ENCODE data around the gene KLF4. TPM values are rescaled to one million over a fixed set of nuclear protein-coding genes. Genes with fewer than 3 reads are reported as not detected.

Gene KLF4
- total RNA-seq, 4 donors from 2014 or later, result 43.6 to 72.0 (median 52.3) TPM

GRCh38 chr9:107447081-107447480, 42.5 kb downstream of the KLF4 start:
- ATAC-seq, result no peak
- no peaks in the 10 kb centered on the region for H3K27me3 ChIP-seq
- H3K36me3 ChIP-seq, result no peaks in the 10 kb centered on the region
- no peaks in the 10 kb centered on the region for H3K9me3 ChIP-seq
- H3K27ac ChIP-seq, result no peak overlapping the region
- H3K4me1 ChIP-seq, result no peaks in the 10 kb centered on the region
- WGBS, 2 donors (ENCODE audit: low coverage in 1 of 2), result 87% methylated on average over 3 of the region's 4 CpGs; no CpG with 5 or more reads in 1 of the 2 donors
- no peak for TF ChIP-seq CTCF (IDR thresholded peaks at IDR 0.05)
- TF ChIP-seq EP300 (IDR thresholded peaks at IDR 0.05), result no peak
- TF ChIP-seq POLR2A (IDR thresholded peaks at IDR 0.05), result no peak
- TF ChIP-seq POLR2AphosphoS5 (IDR thresholded peaks at IDR 0.05), result no peak
- H3K4me3 ChIP-seq, result no peak overlapping the region

- Histone ChIP-seq H3K4me1 (no peaks in the 10 kb centered on the region), H3K4me3 (no peak overlapping the region), H3K36me3 (no peaks in the 10 kb centered on the region), H3K9me3 (no peaks in the 10 kb centered on the region), H3K27me3 (no peaks in the 10 kb centered on the region), H3K27ac (no peak overlapping the region)
- 95 to 96% methylated on average over 5 to 12 of the region's 12 CpGs for WGBS, 2 donors (ENCODE audit: low coverage in 1 of 2)
- ATAC-seq, result no peak
- TF ChIP-seq CTCF (IDR thresholded peaks at IDR 0.05), result no peak
- no peak for TF ChIP-seq POLR2AphosphoS5 (IDR thresholded peaks at IDR 0.05)
- TF ChIP-seq EP300 (IDR thresholded peaks at IDR 0.05), result no peak
- no peak for TF ChIP-seq POLR2A (IDR thresholded peaks at IDR 0.05)
These were observed 43.1 kb downstream of the KLF4 start for GRCh38 chr9:107446491-107446890.

- Histone ChIP-seq H3K4me3 (no peak overlapping the region), H3K36me3 (no peaks in the 10 kb centered on the region), H3K9me3 (no peaks in the 10 kb centered on the region), H3K4me1 (no peaks in the 10 kb centered on the region), H3K27ac (no peak overlapping the region), H3K27me3 (no peaks in the 10 kb centered on the region)
- 80% methylated on average over 1 of the region's 1 CpG; no CpG with 5 or more reads in 1 of the 2 donors for WGBS, 2 donors (ENCODE audit: low coverage in 1 of 2)
- ATAC-seq, result no peak
- TF ChIP-seq POLR2AphosphoS5 (IDR thresholded peaks at IDR 0.05), result no peak
- no peak for TF ChIP-seq EP300 (IDR thresholded peaks at IDR 0.05)
- no peak for TF ChIP-seq POLR2A (IDR thresholded peaks at IDR 0.05)
- TF ChIP-seq CTCF (IDR thresholded peaks at IDR 0.05), result no peak
These were observed 45.8 kb downstream of the KLF4 start for GRCh38 chr9:107443786-107444185.

- Histone ChIP-seq H3K36me3 (no peaks in the 10 kb centered on the region), H3K9me3 (no peaks in the 10 kb centered on the region), H3K27ac (no peak overlapping the region), H3K27me3 (no peaks in the 10 kb centered on the region), H3K4me1 (no peaks in the 10 kb centered on the region), H3K4me3 (no peak overlapping the region)
- WGBS, 2 donors (ENCODE audit: low coverage in 1 of 2), result 26 to 53% methylated on average over 2 to 3 of the region's 3 CpGs
- ATAC-seq, result no peak
- TF ChIP-seq CTCF (IDR thresholded peaks at IDR 0.05), result no peak
- TF ChIP-seq POLR2A (IDR thresholded peaks at IDR 0.05), result no peak
- TF ChIP-seq POLR2AphosphoS5 (IDR thresholded peaks at IDR 0.05), result no peak
- TF ChIP-seq EP300 (IDR thresholded peaks at IDR 0.05), result no peak
These were observed 49.5 kb downstream of the KLF4 start for GRCh38 chr9:107439991-107440456.

- TF ChIP-seq POLR2AphosphoS5 (IDR thresholded peaks at IDR 0.05), result no peak
- no peak for TF ChIP-seq CTCF (IDR thresholded peaks at IDR 0.05)
- no peak for TF ChIP-seq POLR2A (IDR thresholded peaks at IDR 0.05)
- Histone ChIP-seq H3K4me3 (no peak overlapping the region), H3K27ac (no peak overlapping the region), H3K4me1 (no peaks in the 10 kb centered on the region), H3K36me3 (no peaks in the 10 kb centered on the region), H3K9me3 (no peaks in the 10 kb centered on the region), H3K27me3 (no peaks in the 10 kb centered on the region)
- no peak for ATAC-seq
- WGBS, 2 donors (ENCODE audit: low coverage in 1 of 2), result 68 to 72% methylated on average over 6 to 7 of the region's 7 CpGs
These were observed 51.1 kb downstream of the KLF4 start for GRCh38 chr9:107438211-107439031.

Data from gastroesophageal sphincter (tissue), 4 donors.